GM18499 (cell line): ENCODE results near the gene LRRK1.
A peak's percentile ranks its signal among the peaks of the same experiment; 100 is the strongest.

Experiments
- ATAC-seq: cut with Tn5 transposase; IDR thresholded peaks from one replicate; pipeline ENCODE4 v1.9.1; 2021; ENCODE audit warnings: moderate number of reproducible peaks; ENCODE audit not compliant: insufficient read depth, unreplicated experiment

Gene LRRK1

GRCh38 chr15:100966997-100967396, 47.8 kb downstream of the LRRK1 start:
- ATAC-seq: no peak

GRCh38 chr15:100968050-100968966, 49.2 kb downstream of the LRRK1 start:
- ATAC-seq: peak; percentile 54

GRCh38 chr15:100972975-100973350, 53.8 kb downstream of the LRRK1 start:
- ATAC-seq: no peak

GRCh38 chr15:100973351-100974111, 54.4 kb downstream of the LRRK1 start:
- ATAC-seq: no peak

GRCh38 chr15:100975043-100975442, 55.9 kb downstream of the LRRK1 start:
- ATAC-seq: no peak

- no peak for ATAC-seq
Measured at GRCh38 chr15:100980410-100981046, 61.4 kb downstream of the LRRK1 start.

- no peak for ATAC-seq
Measured at GRCh38 chr15:100981086-100981485, 61.9 kb downstream of the LRRK1 start.

- ATAC-seq: no peak
Measured at GRCh38 chr15:100983221-100983620, 64.1 kb downstream of the LRRK1 start.

- no peak for ATAC-seq
Measured at GRCh38 chr15:100985401-100985800, 66.2 kb downstream of the LRRK1 start.

- no peak for ATAC-seq
Measured at GRCh38 chr15:100986158-100986896, 67.2 kb downstream of the LRRK1 start.

GRCh38 chr15:100987143-100987542, 68.0 kb downstream of the LRRK1 start:
- no peak for ATAC-seq

GRCh38 chr15:100988297-100988696, 69.1 kb downstream of the LRRK1 start:
- no peak for ATAC-seq

- ATAC-seq: no peak
Measured at GRCh38 chr15:100988857-100989256, 69.7 kb downstream of the LRRK1 start.

- no peak for ATAC-seq
Measured at GRCh38 chr15:100994597-100995446, 75.7 kb downstream of the LRRK1 start.

GRCh38 chr15:100995471-100996430, 76.6 kb downstream of the LRRK1 start:
- ATAC-seq: no peak

- no peak for ATAC-seq
Measured at GRCh38 chr15:100997442-100997841, 78.3 kb downstream of the LRRK1 start.

- no peak for ATAC-seq
Measured at GRCh38 chr15:100998630-100999029, 79.5 kb downstream of the LRRK1 start.

GRCh38 chr15:100999369-100999768, 80.2 kb downstream of the LRRK1 start:
- ATAC-seq: no peak
